Tracheal epithelial cell (primary cell): ENCODE data around the gene AMPD2. TPM values are rescaled to one million over a fixed set of nuclear protein-coding genes. Genes with fewer than 3 reads are reported as not detected.

Experiments
- total RNA-seq: library from RNA; depleted of rRNA; stranded (reverse); fragments of >200 nt; gene quantifications from 2 replicates; pipeline ENCODE4 v1.2.1, GENCODE V29; 2014

The AMPD2 gene
- 31.6 and 31.8 TPM in 2 replicates for total RNA-seq

GRCh38 chr1:109619576-109620400 is at the start of gene AMPD2, which contains the start of gene GNAT2:
Gene AMPD2, plus strand, starts transcription at chr1:109619837. Its CDS starts 1,339 bp downstream, at chr1:109621176.
Gene GNAT2, minus strand, starts transcription at chr1:109619616. Its CDS starts 6,746 bp downstream, at chr1:109612870.

GRCh38 chr1:109655615-109656519 is 36.2 kb downstream of the AMPD2 start, which contains the start of gene GSTM4:
Gene GSTM4, plus strand, starts transcription at chr1:109656099. Its CDS starts 291 bp downstream, at chr1:109656390.

GRCh38 chr1:109667452-109668122 is 48.0 kb downstream of the AMPD2 start, which contains the start of gene GSTM2:
Gene GSTM2, plus strand, starts transcription at chr1:109668057. Its CDS starts 59 bp downstream, at chr1:109668116.

Other genes starting within 250 kb of the AMPD2 start
- 14.9 and 16.4 TPM in 2 replicates for gene SORT1, start 221.9 kb upstream of the AMPD2 start, total RNA-seq
- gene PSMA5, start 193.4 kb upstream of the AMPD2 start, total RNA-seq, result 37.5 and 49.4 TPM in 2 replicates
- gene SYPL2, start 153.3 kb upstream of the AMPD2 start, total RNA-seq, result not detected in 2 replicates
- gene ATXN7L2, start 135.9 kb upstream of the AMPD2 start, total RNA-seq, result 0.96 and 1.1 TPM in 2 replicates
- 4.5 and 4.8 TPM in 2 replicates for gene CYB561D1, start 125.7 kb upstream of the AMPD2 start, total RNA-seq
- 0.48 and 0.64 TPM in 2 replicates for gene AMIGO1, start 110.1 kb upstream of the AMPD2 start, total RNA-seq
- gene GPR61, start 80.0 kb upstream of the AMPD2 start, total RNA-seq, result not detected in 2 replicates
- gene GNAI3, start 71.2 kb upstream of the AMPD2 start, total RNA-seq, result 13.4 and 20.2 TPM in 2 replicates
- 0.64 TPM in 1 of 2 replicates, not detected in the other for gene GNAT2, start 221 bp upstream of the AMPD2 start, total RNA-seq
- 2.3 and 6.3 TPM in 2 replicates for gene GSTM4, start 36.3 kb downstream of the AMPD2 start, total RNA-seq
- gene GSTM2, start 48.2 kb downstream of the AMPD2 start, total RNA-seq, result 1.9 and 3.6 TPM in 2 replicates
- 0.96 and 5.1 TPM in 2 replicates for gene GSTM1, start 68.0 kb downstream of the AMPD2 start, total RNA-seq
- not detected in 2 replicates for gene GSTM5, start 92.4 kb downstream of the AMPD2 start, total RNA-seq
- gene GSTM3, start 121.2 kb downstream of the AMPD2 start, total RNA-seq, result 8.5 and 24.1 TPM in 2 replicates
- not detected in 2 replicates for gene EPS8L3, start 144.1 kb downstream of the AMPD2 start, total RNA-seq